GM12873 (cell line): ENCODE results near the gene KCNC1.

Source experiments
- CTCF ChIP-seq: IDR thresholded peaks from 2 replicates; pipeline ENCODE4 v1.5.1; 2012; ENCODE audit warnings: low read depth, mild to moderate bottlenecking, moderate library complexity, low read length, control low read depth; ENCODE audit not compliant: insufficient read depth; ENCODE audit errors: missing control alignments

Gene KCNC1

GRCh38 chr11:17739945-17740338 is 5.4 kb downstream of the KCNC1 start:
- no peak for TF ChIP-seq CTCF

- no peak for TF ChIP-seq CTCF
These were observed 6.2 kb downstream of the KCNC1 start for GRCh38 chr11:17740649-17741235.

GRCh38 chr11:17741487-17741886 is 6.9 kb downstream of the KCNC1 start:
- no peak for TF ChIP-seq CTCF

DNA sequence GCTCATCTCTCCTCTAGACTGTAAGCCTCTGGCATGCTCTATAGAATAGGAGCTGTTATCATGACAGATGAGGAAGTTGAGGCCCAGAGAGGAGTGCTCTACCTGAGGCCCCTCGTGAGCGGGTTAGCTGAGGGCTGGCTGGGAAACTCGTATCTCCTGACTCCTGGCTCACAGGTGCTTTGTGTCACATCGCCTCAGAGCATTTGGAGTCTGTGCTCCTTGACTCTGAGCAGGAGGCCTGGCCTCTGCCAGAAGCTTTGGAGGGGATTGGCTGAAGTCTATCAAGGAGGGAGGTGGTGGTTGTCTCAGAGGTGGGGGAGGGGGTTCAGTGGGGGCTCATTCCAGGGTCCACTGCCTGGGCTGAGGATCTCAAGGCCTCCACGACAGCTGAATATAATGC is 7.4 kb downstream of the KCNC1 start:
- TF ChIP-seq CTCF = no peak

- no peak for TF ChIP-seq CTCF
These were observed 8.6 kb downstream of the KCNC1 start for GRCh38 chr11:17743026-17743807.

- no peak for TF ChIP-seq CTCF
These were observed 9.2 kb downstream of the KCNC1 start for GRCh38 chr11:17743808-17744119.

GRCh38 chr11:17744151-17744940 is 9.8 kb downstream of the KCNC1 start:
- TF ChIP-seq CTCF = no peak
